GM18498 (cell line): ENCODE data around the gene HRH2.
"Not testable (repeated sequence)": the region's sequence is repeated elsewhere in the genome, so short reads cannot be mapped to it uniquely, and the experiment has no call there.

Experiments
- ATAC-seq: cut with Tn5 transposase; IDR thresholded peaks from one replicate; pipeline ENCODE4 v1.9.1; 2021; ENCODE audit warnings: mild to moderate bottlenecking, moderate library complexity; ENCODE audit not compliant: unreplicated experiment

Gene HRH2

GRCh38 chr5:175735701-175736100 lies 77.8 kb downstream of the HRH2 start:
- ATAC-seq: no peak

DNA sequence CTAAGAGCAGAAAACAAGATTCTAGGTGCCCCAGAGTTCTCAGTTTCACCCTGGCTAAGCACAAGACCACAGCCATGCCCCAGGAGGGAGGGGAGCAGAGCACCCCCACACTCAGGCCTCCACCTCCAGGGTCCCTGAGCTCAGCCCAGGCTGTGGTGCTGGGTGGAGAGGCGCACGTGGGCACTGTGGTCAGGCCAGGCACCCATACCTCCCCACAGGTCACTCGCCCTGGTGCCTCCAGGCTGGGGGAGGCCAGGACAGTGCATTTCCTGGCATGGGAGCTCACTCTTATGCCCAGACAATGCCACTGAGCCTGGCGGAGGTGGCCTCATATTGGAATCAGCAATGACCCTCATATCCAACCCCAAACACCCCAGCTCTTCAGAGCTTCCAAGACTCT lies 78.8 kb downstream of the HRH2 start:
- no peak for ATAC-seq

GRCh38 chr5:175737481-175737880 lies 79.6 kb downstream of the HRH2 start:
- no peak for ATAC-seq

GRCh38 chr5:175738126-175738525 lies 80.3 kb downstream of the HRH2 start:
- ATAC-seq: no peak

DNA sequence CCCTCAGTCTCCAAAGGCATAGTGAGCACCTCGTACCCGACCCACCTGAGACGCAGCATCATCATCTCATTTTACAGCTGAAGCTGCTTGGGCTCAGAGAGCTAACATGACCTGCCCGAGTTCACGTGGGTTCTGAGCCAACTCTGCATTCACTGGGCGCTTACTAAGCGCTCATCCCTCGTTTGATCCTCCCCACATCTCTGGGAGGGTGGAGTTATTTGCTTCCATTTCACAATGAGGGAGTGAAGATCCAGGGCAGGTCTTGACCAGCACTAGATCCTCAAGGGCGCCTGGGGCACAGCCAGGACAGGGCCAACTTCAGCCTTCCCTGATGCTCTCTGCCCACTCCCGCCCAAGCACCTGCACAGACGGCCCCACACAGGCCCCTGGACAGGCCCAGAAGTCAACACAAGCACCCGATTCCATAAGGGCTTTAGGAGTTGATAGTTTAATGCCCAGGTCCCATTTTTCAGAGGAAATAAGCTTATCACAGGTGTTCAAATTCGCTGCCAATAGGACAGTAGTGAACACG lies 80.8 kb downstream of the HRH2 start:
- no peak for ATAC-seq

DNA sequence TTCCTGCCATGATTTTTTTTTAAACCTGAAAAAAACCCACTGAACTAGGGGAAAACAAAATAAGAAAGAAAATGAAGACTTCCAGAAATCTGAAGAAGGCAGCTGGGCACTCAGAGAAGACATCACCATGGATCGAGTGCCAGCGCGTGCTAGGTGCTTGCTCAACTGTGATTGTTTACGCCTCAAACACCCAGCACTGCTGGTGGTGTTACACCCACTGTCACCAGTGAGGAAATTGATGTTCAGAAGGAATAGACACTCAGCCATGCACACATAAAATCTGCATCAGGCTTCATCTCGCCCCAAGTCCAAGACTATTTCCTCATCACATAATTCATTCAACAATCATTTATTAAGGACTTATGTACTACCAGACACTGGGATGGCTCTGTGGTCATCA lies 82.1 kb downstream of the HRH2 start:
- ATAC-seq: no peak

DNA sequence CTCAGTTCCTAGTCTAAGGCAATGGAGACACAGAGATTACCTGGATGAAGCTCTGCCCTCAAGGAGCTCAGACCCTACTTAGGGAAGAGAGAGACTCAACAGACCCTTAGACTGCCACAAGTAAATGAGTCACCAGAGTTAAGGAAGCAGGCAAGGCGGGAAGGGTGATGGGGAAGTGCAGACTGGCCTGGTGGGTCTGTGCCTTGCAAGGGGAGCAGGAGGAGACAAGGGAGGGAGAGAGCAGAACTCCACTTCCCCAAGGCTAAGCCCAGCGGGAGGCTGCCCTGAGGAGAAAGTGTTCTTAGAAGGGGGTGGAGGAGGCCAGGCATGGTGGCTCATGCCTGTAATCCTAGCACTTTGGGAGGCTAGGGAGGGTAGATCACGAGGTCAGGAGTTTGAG lies 83.7 kb downstream of the HRH2 start:
- no peak for ATAC-seq

- no peak for ATAC-seq
Observed at GRCh38 chr5:175742290-175742994, 84.6 kb downstream of the HRH2 start.

- no peak for ATAC-seq
Observed at GRCh38 chr5:175743676-175744210, 85.9 kb downstream of the HRH2 start.

GRCh38 chr5:175745210-175745609 lies 87.3 kb downstream of the HRH2 start:
- ATAC-seq: no peak

GRCh38 chr5:175746851-175747250 lies 89.0 kb downstream of the HRH2 start:
- no peak for ATAC-seq

DNA sequence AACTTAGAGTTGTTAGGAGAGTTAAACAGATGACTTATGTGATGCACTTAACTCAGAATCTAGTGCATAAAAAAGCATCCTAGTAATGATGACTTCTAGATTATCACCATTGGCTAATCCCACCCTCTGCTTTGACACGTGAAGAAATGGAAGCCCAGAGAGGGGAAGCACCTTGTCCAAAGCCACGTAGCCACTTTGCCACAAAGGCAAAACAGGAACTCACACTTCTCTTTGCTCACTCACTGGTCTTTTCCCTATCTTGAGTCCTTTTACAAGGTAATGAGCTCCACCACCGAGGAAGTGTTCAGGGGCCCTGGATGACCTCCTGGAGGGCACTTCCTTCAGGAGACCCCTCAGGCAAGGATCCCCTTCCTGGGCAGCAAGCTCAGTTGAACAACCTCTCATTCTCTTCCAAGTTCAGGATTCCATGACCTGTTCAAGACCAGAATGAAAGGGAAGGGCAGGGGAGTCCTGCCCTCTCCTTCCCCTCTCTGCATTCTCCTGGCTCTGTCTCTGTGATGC lies 89.7 kb downstream of the HRH2 start:
- ATAC-seq: no peak

DNA sequence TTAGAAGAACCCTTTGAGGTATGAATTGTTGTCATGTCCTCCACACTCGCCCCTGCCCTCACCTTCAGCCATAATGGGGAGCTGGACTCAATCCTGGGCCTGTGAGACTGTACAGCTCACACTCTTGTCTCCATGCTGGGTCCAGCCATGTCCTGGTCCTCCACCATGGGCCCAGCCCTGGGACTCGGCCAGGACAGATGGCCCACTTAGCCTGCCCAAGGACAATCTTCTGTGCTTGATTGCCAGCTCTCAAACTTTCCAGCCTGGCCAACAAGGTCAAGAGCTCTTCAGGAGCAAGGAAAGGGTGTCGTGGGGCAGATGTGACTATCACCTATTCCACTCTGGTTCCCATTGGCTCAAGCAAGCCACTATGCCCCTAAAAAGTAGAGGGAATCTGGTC lies 90.8 kb downstream of the HRH2 start:
- ATAC-seq: no peak

GRCh38 chr5:175749591-175749990 lies 91.7 kb downstream of the HRH2 start:
- ATAC-seq: no peak

DNA sequence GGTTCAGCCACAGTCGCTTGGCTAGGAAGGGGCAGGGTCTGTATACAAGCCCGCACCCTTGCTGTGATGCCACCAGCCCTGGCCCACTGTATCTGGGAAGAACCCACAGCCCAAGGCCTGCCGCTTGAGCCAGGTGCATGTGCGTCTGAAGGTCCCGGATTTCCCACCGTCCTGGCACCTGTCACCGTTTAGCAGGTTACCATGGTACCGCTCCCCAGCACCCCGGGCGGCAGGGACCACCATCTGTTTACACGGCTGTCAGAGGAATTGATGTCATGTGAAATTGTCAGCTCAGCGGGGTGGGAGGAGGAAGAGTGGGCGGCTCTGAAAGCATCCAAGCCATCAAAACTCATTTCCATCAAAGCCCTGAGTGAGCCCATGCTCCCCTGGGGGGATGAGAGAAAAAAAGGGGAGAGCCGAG lies 92.7 kb downstream of the HRH2 start:
- ATAC-seq: no peak

DNA sequence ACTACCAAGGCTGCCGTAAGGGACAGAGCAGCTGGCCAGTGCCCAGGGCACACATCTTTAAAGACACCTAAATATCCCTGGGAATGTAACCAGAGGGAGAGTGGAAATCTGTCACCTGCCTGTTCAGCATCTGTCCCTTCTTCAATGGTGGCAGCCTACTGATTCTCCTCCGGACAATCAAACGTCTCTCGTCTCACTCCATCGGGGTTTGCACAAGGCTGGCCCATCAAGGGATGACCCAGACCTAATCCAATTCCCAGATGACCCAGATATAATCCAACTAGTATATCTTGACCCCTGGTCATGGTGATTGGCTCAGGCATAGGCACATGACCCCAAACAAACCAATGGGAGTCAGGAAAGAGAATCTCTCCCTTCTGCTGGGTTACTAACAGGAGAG lies 93.5 kb downstream of the HRH2 start:
- no peak for ATAC-seq

DNA sequence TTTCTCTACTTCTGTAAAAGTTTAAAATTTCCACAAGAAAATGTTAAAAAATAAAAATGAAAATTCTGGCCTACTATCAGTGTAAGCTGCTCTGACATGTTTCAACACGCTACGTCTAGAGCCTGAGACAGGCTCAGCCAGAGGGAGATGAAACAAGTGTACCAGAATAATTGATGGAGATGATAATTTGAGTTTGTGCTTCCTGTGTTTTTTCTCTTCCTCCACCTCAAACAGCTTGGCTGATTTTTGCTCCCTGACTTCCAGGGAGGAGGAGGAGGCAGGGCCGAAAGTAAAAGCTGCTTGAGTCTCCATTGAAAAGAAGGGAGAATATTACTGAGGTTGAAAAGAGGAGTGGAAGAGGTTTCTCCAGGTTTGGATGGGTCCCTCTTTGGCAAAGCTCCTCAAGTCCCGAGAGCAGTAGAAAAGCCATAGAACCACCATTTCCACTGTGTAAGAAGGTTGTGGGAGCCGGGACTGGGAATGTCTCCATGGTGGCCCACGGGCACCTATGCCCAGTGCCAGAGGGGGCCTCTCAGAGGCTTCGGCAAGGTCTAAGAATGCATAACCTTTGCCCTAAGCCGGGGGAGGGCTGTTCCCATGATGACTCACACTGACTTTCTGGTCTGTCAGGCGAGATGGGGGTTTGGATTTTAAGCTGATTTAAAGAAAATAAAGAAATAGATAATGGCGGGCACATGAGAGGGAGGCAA lies 95.1 kb downstream of the HRH2 start:
- no peak for ATAC-seq

DNA sequence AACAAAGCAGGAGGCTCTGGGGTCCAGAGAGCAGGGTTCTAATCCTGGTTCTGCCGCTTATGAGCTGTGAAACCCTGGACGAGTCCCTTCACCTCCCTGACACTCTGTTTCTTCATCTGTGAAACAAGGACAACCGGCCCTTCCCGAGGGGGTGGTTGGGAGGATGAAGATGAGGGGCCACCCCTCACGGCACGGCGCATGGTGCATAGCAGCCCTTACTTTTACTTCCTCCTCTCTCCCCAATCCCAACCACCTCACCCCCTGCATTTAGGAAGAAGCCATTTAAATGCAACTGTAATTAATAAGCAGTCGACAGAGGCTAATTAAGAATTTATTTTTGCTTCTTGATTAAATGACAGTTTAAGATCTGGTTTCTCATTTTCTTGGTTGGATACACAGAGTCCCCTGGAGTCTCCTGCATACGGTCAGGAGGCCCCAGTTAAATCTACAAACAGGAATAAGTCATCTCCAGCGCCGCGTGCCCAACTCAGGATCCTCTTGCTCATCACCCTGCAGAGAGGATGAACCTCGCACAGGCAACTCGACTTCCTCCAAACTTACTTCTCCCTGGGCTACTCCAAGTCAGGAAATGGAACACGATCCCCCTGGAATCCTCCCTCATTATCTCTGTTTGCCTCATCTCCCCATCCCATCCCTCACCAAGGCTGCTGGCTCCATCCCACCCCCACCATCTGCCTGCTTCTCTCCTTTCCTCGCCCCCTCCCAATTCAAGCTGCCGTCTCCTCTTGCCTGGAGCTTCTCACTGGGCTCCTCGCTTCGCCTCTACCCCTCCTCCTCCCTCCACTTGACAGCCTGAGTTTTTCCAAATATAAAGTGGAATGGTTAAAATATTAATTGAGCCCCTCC lies 95.9 kb downstream of the HRH2 start:
- ATAC-seq: no peak

GRCh38 chr5:175759991-175760390 lies 102.1 kb downstream of the HRH2 start:
- not testable (repeated sequence) for ATAC-seq
